ENCODE results near the gene POLG. TPM values are rescaled to one million over a fixed set of nuclear protein-coding genes. Genes with fewer than 3 reads are reported as not detected.
A peak's percentile ranks its signal among the peaks of the same experiment; 100 is the strongest.

POLG gene
- polyA plus RNA-seq, 1 donor: 46.0 TPM

- DNase-seq: no peak
- Histone ChIP-seq H3K27ac (ENCODE audit: low read length) (no peak overlapping the region), H3K9me3 (ENCODE audit: control insufficient read depth, low read depth, low read length) (no peaks in the 10 kb centered on the region), H3K36me3 (ENCODE audit: control insufficient read depth, insufficient read depth, low read length) (peaks cover 41% of the 10 kb centered on the region), H3K27me3 (ENCODE audit: control insufficient read depth, insufficient read depth, low read length) (no peaks in the 10 kb centered on the region), H3K4me1 (ENCODE audit: control insufficient read depth, insufficient read depth, low read length) (peaks cover 6% of the 10 kb centered on the region), H3K4me3 (ENCODE audit: low read length) (peak overlapping the region; percentile 77)
- WGBS (ENCODE audit: insufficient coverage, low lambda C conversion rate): no CpG with 5 or more reads among the region's 57 CpGs
Observed at GRCh38 chr15:89333011-89333860, 1.4 kb downstream of the POLG start.

GRCh38 chr15:89332446-89332845, 2.2 kb downstream of the POLG start:
- no peak overlapping the region for H3K4me3 ChIP-seq (ENCODE audit: low read length)
- no peaks in the 10 kb centered on the region for H3K9me3 ChIP-seq (ENCODE audit: control insufficient read depth, low read depth, low read length)
- WGBS (ENCODE audit: insufficient coverage, low lambda C conversion rate): 76% methylated on average over 2 of the region's 10 CpGs
- no peak for DNase-seq
- no peaks in the 10 kb centered on the region for H3K27me3 ChIP-seq (ENCODE audit: control insufficient read depth, insufficient read depth, low read length)
- H3K27ac ChIP-seq (ENCODE audit: low read length): no peak overlapping the region
- peaks cover 48% of the 10 kb centered on the region for H3K36me3 ChIP-seq (ENCODE audit: control insufficient read depth, insufficient read depth, low read length)
- peaks cover 6% of the 10 kb centered on the region for H3K4me1 ChIP-seq (ENCODE audit: control insufficient read depth, insufficient read depth, low read length)

- no peaks in the 10 kb centered on the region for H3K27me3 ChIP-seq (ENCODE audit: control insufficient read depth, insufficient read depth, low read length)
- no peak for DNase-seq
- H3K4me3 ChIP-seq (ENCODE audit: low read length): no peak overlapping the region
- no peak overlapping the region for H3K27ac ChIP-seq (ENCODE audit: low read length)
- no peaks in the 10 kb centered on the region for H3K9me3 ChIP-seq (ENCODE audit: control insufficient read depth, low read depth, low read length)
- H3K36me3 ChIP-seq (ENCODE audit: control insufficient read depth, insufficient read depth, low read length): peaks cover 62% of the 10 kb centered on the region
- no CpG with 5 or more reads among the region's 7 CpGs for WGBS (ENCODE audit: insufficient coverage, low lambda C conversion rate)
- peaks cover 6% of the 10 kb centered on the region for H3K4me1 ChIP-seq (ENCODE audit: control insufficient read depth, insufficient read depth, low read length)
Observed at GRCh38 chr15:89330881-89331595, 3.6 kb downstream of the POLG start.

- DNase-seq: peak; percentile 21 to 63
- Histone ChIP-seq H3K4me1 (ENCODE audit: control insufficient read depth, insufficient read depth, low read length) (peaks cover 5% of the 10 kb centered on the region), H3K36me3 (ENCODE audit: control insufficient read depth, insufficient read depth, low read length) (peaks cover 71% of the 10 kb centered on the region), H3K27ac (ENCODE audit: low read length) (no peak overlapping the region), H3K4me3 (ENCODE audit: low read length) (no peak overlapping the region), H3K27me3 (ENCODE audit: control insufficient read depth, insufficient read depth, low read length) (no peaks in the 10 kb centered on the region), H3K9me3 (ENCODE audit: control insufficient read depth, low read depth, low read length) (no peaks in the 10 kb centered on the region)
- no CpG with 5 or more reads among the region's 6 CpGs for WGBS (ENCODE audit: insufficient coverage, low lambda C conversion rate)
Observed at GRCh38 chr15:89330119-89330518, 4.5 kb downstream of the POLG start.

- Histone ChIP-seq H3K4me3 (ENCODE audit: low read length) (no peak overlapping the region), H3K4me1 (ENCODE audit: control insufficient read depth, insufficient read depth, low read length) (peaks cover 4% of the 10 kb centered on the region), H3K27ac (ENCODE audit: low read length) (no peak overlapping the region), H3K36me3 (ENCODE audit: control insufficient read depth, insufficient read depth, low read length) (peaks cover 77% of the 10 kb centered on the region), H3K27me3 (ENCODE audit: control insufficient read depth, insufficient read depth, low read length) (no peaks in the 10 kb centered on the region), H3K9me3 (ENCODE audit: control insufficient read depth, low read depth, low read length) (no peaks in the 10 kb centered on the region)
- no CpG with 5 or more reads among the region's 8 CpGs for WGBS (ENCODE audit: insufficient coverage, low lambda C conversion rate)
- DNase-seq: no peak
Observed at GRCh38 chr15:89329329-89330084, 5.1 kb downstream of the POLG start.

- WGBS (ENCODE audit: insufficient coverage, low lambda C conversion rate): no CpG with 5 or more reads among the region's 13 CpGs
- Histone ChIP-seq H3K36me3 (ENCODE audit: control insufficient read depth, insufficient read depth, low read length) (peaks cover 86% of the 10 kb centered on the region), H3K27ac (ENCODE audit: low read length) (no peak overlapping the region), H3K9me3 (ENCODE audit: control insufficient read depth, low read depth, low read length) (no peaks in the 10 kb centered on the region), H3K4me1 (ENCODE audit: control insufficient read depth, insufficient read depth, low read length) (peaks cover 4% of the 10 kb centered on the region), H3K27me3 (ENCODE audit: control insufficient read depth, insufficient read depth, low read length) (no peaks in the 10 kb centered on the region), H3K4me3 (ENCODE audit: low read length) (no peak overlapping the region)
- no peak for DNase-seq
Observed at GRCh38 chr15:89328398-89329254, 6.0 kb downstream of the POLG start.

GRCh38 chr15:89327113-89327512, 7.5 kb downstream of the POLG start:
- DNase-seq: no peak
- H3K36me3 ChIP-seq (ENCODE audit: control insufficient read depth, insufficient read depth, low read length): peaks cover 92% of the 10 kb centered on the region
- no peak overlapping the region for H3K27ac ChIP-seq (ENCODE audit: low read length)
- peaks cover 4% of the 10 kb centered on the region for H3K4me1 ChIP-seq (ENCODE audit: control insufficient read depth, insufficient read depth, low read length)
- H3K27me3 ChIP-seq (ENCODE audit: control insufficient read depth, insufficient read depth, low read length): no peaks in the 10 kb centered on the region
- no peaks in the 10 kb centered on the region for H3K9me3 ChIP-seq (ENCODE audit: control insufficient read depth, low read depth, low read length)
- WGBS (ENCODE audit: insufficient coverage, low lambda C conversion rate): no CpG with 5 or more reads among the region's 6 CpGs
- no peak overlapping the region for H3K4me3 ChIP-seq (ENCODE audit: low read length)

GRCh38 chr15:89326316-89326715, 8.3 kb downstream of the POLG start:
- H3K27me3 ChIP-seq (ENCODE audit: control insufficient read depth, insufficient read depth, low read length): no peaks in the 10 kb centered on the region
- WGBS (ENCODE audit: insufficient coverage, low lambda C conversion rate): no CpG with 5 or more reads among the region's 6 CpGs
- peaks cover 95% of the 10 kb centered on the region for H3K36me3 ChIP-seq (ENCODE audit: control insufficient read depth, insufficient read depth, low read length)
- H3K27ac ChIP-seq (ENCODE audit: low read length): no peak overlapping the region
- no peaks in the 10 kb centered on the region for H3K9me3 ChIP-seq (ENCODE audit: control insufficient read depth, low read depth, low read length)
- DNase-seq: no peak
- H3K4me3 ChIP-seq (ENCODE audit: low read length): no peak overlapping the region
- no peaks in the 10 kb centered on the region for H3K4me1 ChIP-seq (ENCODE audit: control insufficient read depth, insufficient read depth, low read length)

- H3K36me3 ChIP-seq (ENCODE audit: control insufficient read depth, insufficient read depth, low read length): peaks cover 98% of the 10 kb centered on the region
- H3K4me3 ChIP-seq (ENCODE audit: low read length): no peak overlapping the region
- no peak overlapping the region for H3K27ac ChIP-seq (ENCODE audit: low read length)
- no CpG with 5 or more reads among the region's 11 CpGs for WGBS (ENCODE audit: insufficient coverage, low lambda C conversion rate)
- no peak for DNase-seq
- no peaks in the 10 kb centered on the region for H3K9me3 ChIP-seq (ENCODE audit: control insufficient read depth, low read depth, low read length)
- H3K4me1 ChIP-seq (ENCODE audit: control insufficient read depth, insufficient read depth, low read length): no peaks in the 10 kb centered on the region
- no peaks in the 10 kb centered on the region for H3K27me3 ChIP-seq (ENCODE audit: control insufficient read depth, insufficient read depth, low read length)
Observed at GRCh38 chr15:89325039-89325803, 9.4 kb downstream of the POLG start.
